Spinal cord (tissue), 10 donors: ENCODE data around the gene ASXL1. TPM values are rescaled to one million over a fixed set of nuclear protein-coding genes. Genes with fewer than 3 reads are reported as not detected.
A peak's percentile ranks its signal among the peaks of the same experiment; 100 is the strongest.

Experiments
- DNase-seq, 6 donors: peaks; one replicate each; pipeline versions ENCODE4 v3.0.0 to v3.0.0-alpha.2; 2013 to 2015; ENCODE audit warnings: low spot score in 6 of 6, low read depth in 4 of 6
- H3K27ac ChIP-seq: one replicate; pipeline ENCODE4 v1.5.1; 2013; ENCODE audit warnings: low read depth, low read length, control low read depth
- H3K27me3 ChIP-seq: one replicate; pipeline ENCODE4 v1.6.1; 2013; ENCODE audit warnings: low read length; ENCODE audit not compliant: control insufficient read depth, insufficient read depth
- H3K36me3 ChIP-seq: one replicate; pipeline ENCODE4 v1.6.1; 2013; ENCODE audit warnings: low read length; ENCODE audit not compliant: control insufficient read depth, insufficient read depth
- H3K4me1 ChIP-seq: one replicate; pipeline ENCODE4 v1.6.1; 2013; ENCODE audit warnings: low read length; ENCODE audit not compliant: control insufficient read depth, insufficient read depth
- H3K4me3 ChIP-seq: one replicate; pipeline ENCODE4 v1.5.1; 2013; ENCODE audit warnings: low read depth, low read length, control low read depth
- H3K9me3 ChIP-seq: one replicate; pipeline ENCODE4 v1.6.1; 2013; ENCODE audit warnings: low read length; ENCODE audit not compliant: control insufficient read depth, insufficient read depth
- WGBS: methylation state at CpG from one replicate; pipeline ENCODE4 v1.1.5; 2013; ENCODE audit warnings: missing lambda C conversion rate; ENCODE audit not compliant: insufficient coverage; 5-methylcytosine and 5-hydroxymethylcytosine counted together
- polyA plus RNA-seq, 2 donors: library from polyadenylated mRNA; unstranded; fragments of 120-200 nt; gene quantifications; one replicate each; pipeline ENCODE4 v1.2.1, GENCODE V29; 2013; ENCODE audit not compliant: insufficient read length in 2 of 2
- total RNA-seq, 2 donors: library from RNA; depleted of rRNA in 1 of 2; stranded (reverse); fragments of 120-200 nt in 1 of 2; fragments of >200 nt in 1 of 2; gene quantifications; one replicate each; pipeline versions ENCODE4 v1.2.3 to v1.2.4, GENCODE V29; 2013 to 2014
- donor health status: healthy.

ASXL1 gene
- total and polyA plus RNA-seq, 4 donors: 48.7 to 58.3 (median 53.4) TPM

- 8% methylated on average over 26 of the region's 28 CpGs for WGBS
- Histone ChIP-seq H3K4me3 (peak overlapping the region; percentile 36), H3K36me3 (peaks cover 57% of the 10 kb centered on the region), H3K4me1 (peaks cover 96% of the 10 kb centered on the region), H3K9me3 (no peaks in the 10 kb centered on the region), H3K27me3 (no peaks in the 10 kb centered on the region), H3K27ac (peak overlapping the region; percentile 92)
- DNase-seq: peak in 2 of 6 donors; percentile 84 to 89
Measured at GRCh38 chr20:32474967-32475811, 117.1 kb downstream of the ASXL1 start.

GRCh38 chr20:32476684-32477593, 118.8 kb downstream of the ASXL1 start:
- WGBS: 68% methylated on average over 22 of the region's 22 CpGs
- no peak overlapping the region for H3K4me3 ChIP-seq
- H3K4me1 ChIP-seq: peaks cover 95% of the 10 kb centered on the region
- no peaks in the 10 kb centered on the region for H3K9me3 ChIP-seq
- H3K36me3 ChIP-seq: peaks cover 39% of the 10 kb centered on the region
- no peak for DNase-seq
- H3K27ac ChIP-seq: peak overlapping the region; percentile 92
- no peaks in the 10 kb centered on the region for H3K27me3 ChIP-seq

GRCh38 chr20:32477594-32478512, 119.7 kb downstream of the ASXL1 start:
- H3K9me3 ChIP-seq: no peaks in the 10 kb centered on the region
- H3K36me3 ChIP-seq: peaks cover 30% of the 10 kb centered on the region
- 54% methylated on average over 9 of the region's 11 CpGs for WGBS
- H3K4me3 ChIP-seq: no peak overlapping the region
- peaks cover 92% of the 10 kb centered on the region for H3K4me1 ChIP-seq
- DNase-seq: peak in 1 of 6 donors; percentile 71
- H3K27ac ChIP-seq: peak overlapping the region; percentile 13
- H3K27me3 ChIP-seq: no peaks in the 10 kb centered on the region

GRCh38 chr20:32478576-32478975, 120.4 kb downstream of the ASXL1 start:
- no peak for DNase-seq
- H3K27ac ChIP-seq: no peak overlapping the region
- H3K4me1 ChIP-seq: peaks cover 85% of the 10 kb centered on the region
- WGBS: 93% methylated on average over 5 of the region's 7 CpGs
- no peaks in the 10 kb centered on the region for H3K9me3 ChIP-seq
- no peak overlapping the region for H3K4me3 ChIP-seq
- H3K27me3 ChIP-seq: no peaks in the 10 kb centered on the region
- H3K36me3 ChIP-seq: peaks cover 23% of the 10 kb centered on the region

GRCh38 chr20:32479012-32479411, 120.9 kb downstream of the ASXL1 start:
- no peaks in the 10 kb centered on the region for H3K9me3 ChIP-seq
- H3K27me3 ChIP-seq: no peaks in the 10 kb centered on the region
- peaks cover 19% of the 10 kb centered on the region for H3K36me3 ChIP-seq
- DNase-seq: no peak
- WGBS: 89% methylated on average over 2 of the region's 5 CpGs
- no peak overlapping the region for H3K4me3 ChIP-seq
- H3K4me1 ChIP-seq: peaks cover 83% of the 10 kb centered on the region
- H3K27ac ChIP-seq: no peak overlapping the region

- 40% methylated on average over 1 of the region's 2 CpGs for WGBS
- Histone ChIP-seq H3K4me3 (no peak overlapping the region), H3K36me3 (peaks cover 11% of the 10 kb centered on the region), H3K9me3 (no peaks in the 10 kb centered on the region), H3K4me1 (peaks cover 79% of the 10 kb centered on the region), H3K27me3 (no peaks in the 10 kb centered on the region), H3K27ac (peak overlapping the region; percentile 10)
- no peak for DNase-seq
Measured at GRCh38 chr20:32479697-32480171, 121.6 kb downstream of the ASXL1 start.

GRCh38 chr20:32480371-32481241, 122.5 kb downstream of the ASXL1 start:
- Histone ChIP-seq H3K27ac (peak overlapping the region; percentile 77), H3K27me3 (no peaks in the 10 kb centered on the region), H3K9me3 (no peaks in the 10 kb centered on the region), H3K4me3 (peak overlapping the region; percentile 19), H3K4me1 (peaks cover 72% of the 10 kb centered on the region), H3K36me3 (peaks cover 3% of the 10 kb centered on the region)
- WGBS: 26% methylated on average over 12 of the region's 12 CpGs
- DNase-seq: peak in 1 of 6 donors; percentile 72

- H3K27ac ChIP-seq: peak overlapping the region; percentile 77
- H3K4me1 ChIP-seq: peaks cover 69% of the 10 kb centered on the region
- H3K27me3 ChIP-seq: no peaks in the 10 kb centered on the region
- H3K36me3 ChIP-seq: peaks cover 3% of the 10 kb centered on the region
- peak overlapping the region; percentile 68 for H3K4me3 ChIP-seq
- H3K9me3 ChIP-seq: no peaks in the 10 kb centered on the region
- 21% methylated on average over 11 of the region's 13 CpGs for WGBS
- peak in 1 of 6 donors; percentile 14 for DNase-seq
Measured at GRCh38 chr20:32481311-32482142, 123.4 kb downstream of the ASXL1 start.
